IPS-15b (cell line): ENCODE results near the gene PDCD1LG2.

Experiments
- H3K27me3 ChIP-seq: one replicate; pipeline ENCODE4 v1.6.1; 2013; ENCODE audit warnings: low read length; ENCODE audit not compliant: control insufficient read depth, insufficient read depth
- H3K36me3 ChIP-seq: one replicate; pipeline ENCODE4 v1.6.1; 2013; ENCODE audit warnings: low read length; ENCODE audit not compliant: control insufficient read depth, insufficient read depth
- H3K4me1 ChIP-seq: one replicate; pipeline ENCODE4 v1.6.1; 2013; ENCODE audit warnings: mild to moderate bottlenecking, low read length; ENCODE audit not compliant: control insufficient read depth, insufficient read depth
- H3K4me3 ChIP-seq: one replicate; pipeline ENCODE4 v1.5.1; 2013; ENCODE audit warnings: low read depth, low read length
- H3K9ac ChIP-seq: one replicate; pipeline ENCODE4 v1.6.1; 2013; ENCODE audit warnings: low read depth, mild to moderate bottlenecking, low read length
- H3K9me3 ChIP-seq: one replicate; pipeline ENCODE4 v1.6.1; 2013; ENCODE audit warnings: mild to moderate bottlenecking, low read length; ENCODE audit not compliant: control insufficient read depth, insufficient read depth

PDCD1LG2 gene

GRCh38 chr9:5549658-5550650, 39.6 kb downstream of the PDCD1LG2 start:
- Histone ChIP-seq H3K27me3 (no peaks in the 10 kb centered on the region), H3K36me3 (no peaks in the 10 kb centered on the region), H3K9ac (no peak overlapping the region), H3K4me3 (no peak overlapping the region), H3K4me1 (no peaks in the 10 kb centered on the region), H3K9me3 (no peaks in the 10 kb centered on the region)

- H3K4me1 ChIP-seq = no peaks in the 10 kb centered on the region
- H3K9ac ChIP-seq = no peak overlapping the region
- no peaks in the 10 kb centered on the region for H3K9me3 ChIP-seq
- no peak overlapping the region for H3K4me3 ChIP-seq
- H3K36me3 ChIP-seq = no peaks in the 10 kb centered on the region
- H3K27me3 ChIP-seq = no peaks in the 10 kb centered on the region
These were observed 41.2 kb downstream of the PDCD1LG2 start for GRCh38 chr9:5551368-5552150.

- no peaks in the 10 kb centered on the region for H3K9me3 ChIP-seq
- no peaks in the 10 kb centered on the region for H3K36me3 ChIP-seq
- H3K4me3 ChIP-seq = no peak overlapping the region
- no peaks in the 10 kb centered on the region for H3K4me1 ChIP-seq
- H3K27me3 ChIP-seq = no peaks in the 10 kb centered on the region
- no peak overlapping the region for H3K9ac ChIP-seq
These were observed 42.0 kb downstream of the PDCD1LG2 start for GRCh38 chr9:5552301-5552700.

- Histone ChIP-seq H3K36me3 (no peaks in the 10 kb centered on the region), H3K4me1 (no peaks in the 10 kb centered on the region), H3K9ac (no peak overlapping the region), H3K4me3 (no peak overlapping the region), H3K27me3 (no peaks in the 10 kb centered on the region), H3K9me3 (no peaks in the 10 kb centered on the region)
These were observed 42.9 kb downstream of the PDCD1LG2 start for GRCh38 chr9:5553211-5553610.

GRCh38 chr9:5554254-5554653, 43.9 kb downstream of the PDCD1LG2 start:
- H3K36me3 ChIP-seq = no peaks in the 10 kb centered on the region
- H3K4me3 ChIP-seq = no peak overlapping the region
- no peaks in the 10 kb centered on the region for H3K4me1 ChIP-seq
- no peaks in the 10 kb centered on the region for H3K9me3 ChIP-seq
- H3K9ac ChIP-seq = no peak overlapping the region
- no peaks in the 10 kb centered on the region for H3K27me3 ChIP-seq

GRCh38 chr9:5556101-5556705, 45.9 kb downstream of the PDCD1LG2 start:
- H3K4me3 ChIP-seq = no peak overlapping the region
- H3K9ac ChIP-seq = no peak overlapping the region
- no peaks in the 10 kb centered on the region for H3K36me3 ChIP-seq
- no peaks in the 10 kb centered on the region for H3K9me3 ChIP-seq
- H3K27me3 ChIP-seq = peaks cover 10% of the 10 kb centered on the region
- H3K4me1 ChIP-seq = no peaks in the 10 kb centered on the region

- Histone ChIP-seq H3K9me3 (no peaks in the 10 kb centered on the region), H3K4me1 (no peaks in the 10 kb centered on the region), H3K4me3 (no peak overlapping the region), H3K36me3 (no peaks in the 10 kb centered on the region), H3K27me3 (peaks cover 10% of the 10 kb centered on the region), H3K9ac (no peak overlapping the region)
These were observed 47.6 kb downstream of the PDCD1LG2 start for GRCh38 chr9:5557606-5558587.

- Histone ChIP-seq H3K4me3 (no peak overlapping the region), H3K36me3 (no peaks in the 10 kb centered on the region), H3K27me3 (peaks cover 10% of the 10 kb centered on the region), H3K9ac (no peak overlapping the region), H3K9me3 (no peaks in the 10 kb centered on the region), H3K4me1 (no peaks in the 10 kb centered on the region)
These were observed 49.3 kb downstream of the PDCD1LG2 start for GRCh38 chr9:5559659-5560058.

- H3K9me3 ChIP-seq = no peaks in the 10 kb centered on the region
- H3K4me3 ChIP-seq = no peak overlapping the region
- H3K9ac ChIP-seq = no peak overlapping the region
- peaks cover 10% of the 10 kb centered on the region for H3K27me3 ChIP-seq
- H3K4me1 ChIP-seq = no peaks in the 10 kb centered on the region
- H3K36me3 ChIP-seq = no peaks in the 10 kb centered on the region
These were observed 50.2 kb downstream of the PDCD1LG2 start for GRCh38 chr9:5560443-5561100.

- no peaks in the 10 kb centered on the region for H3K9me3 ChIP-seq
- H3K9ac ChIP-seq = no peak overlapping the region
- peaks cover 10% of the 10 kb centered on the region for H3K27me3 ChIP-seq
- H3K4me1 ChIP-seq = no peaks in the 10 kb centered on the region
- H3K4me3 ChIP-seq = no peak overlapping the region
- H3K36me3 ChIP-seq = no peaks in the 10 kb centered on the region
These were observed 51.6 kb downstream of the PDCD1LG2 start for GRCh38 chr9:5561828-5562488.
